GM12878 (cell line): ENCODE measurements around the gene JOSD2. TPM values are rescaled to one million over a fixed set of nuclear protein-coding genes. Genes with fewer than 3 reads are reported as not detected.

Experiments
- ATAC-seq: fragments of 200-7000 bp; cut with Tn5 transposase; 3 replicates; pipeline ENCODE4 v1.9.1; 2020; ENCODE audit warnings: mild to moderate bottlenecking, moderate library complexity
- BruUV-seq: library from RNA; stranded (reverse); fragments of 400-500 nt; replicated peaks from 2 replicates; lab custom pipeline; 2021; lab: Mats Ljungman, UMichigan
- CTCF ChIA-PET: fragments of 300-600 bp; sonication (Branson Sonifier 250); formaldehyde crosslinking; extraction: SDS; loops from one replicate; lab custom pipeline; 2021; ENCODE audit warnings: inconsistent platforms; lab: Yijun Ruan, JAX
- POLR2A ChIA-PET: fragments of 350-600 bp; formaldehyde crosslinking; extraction: SDS; loops from one replicate; lab custom pipeline; 2021; ENCODE audit warnings: inconsistent platforms; lab: Charles Lee
- RAD21 ChIA-PET: fragments of 300-600 bp; sonication (Branson Sonifier 250); formaldehyde crosslinking; loops from one replicate; lab custom pipeline; 2023; ENCODE audit warnings: antibody characterized with exemption; ENCODE audit not compliant: unreplicated experiment; lab: Charles Lee
- SMC1A ChIA-PET: fragments of 300-600 bp; sonication (Branson Sonifier 250); formaldehyde crosslinking; loops from one replicate; lab custom pipeline; 2023; ENCODE audit not compliant: unreplicated experiment, uncharacterized antibody; lab: Charles Lee
- DNase-seq: peaks from one replicate; pipeline ENCODE4 v3.0.0-alpha.2; 2011; ENCODE audit warnings: low read depth, low spot score
- FAIRE-seq: peaks from 3 replicates; lab custom pipeline; 2011; peaks lifted over from hg19 to GRCh38; lab: Jason Lieb, UNC
- H2AFZ ChIP-seq: 2 replicates; pipeline ENCODE4 v1.6.0; 2011; ENCODE audit warnings: low read depth, low read length, control low read depth; ENCODE audit not compliant: control insufficient read depth
- H3K27ac ChIP-seq: 2 replicates; pipeline ENCODE4 v1.5.1; 2011; ENCODE audit warnings: control low read depth; ENCODE audit not compliant: control insufficient read depth, insufficient read depth
- H3K27me3 ChIP-seq, 2 experiments: replicated peaks in 1 of 2; 2 replicates each; pipeline versions ENCODE4 v1.6.0 to v1.6.1; 2011; ENCODE audit warnings: low read length in 1 of 2; ENCODE audit not compliant: control insufficient read depth in 2 of 2, insufficient read depth in 2 of 2
- H3K36me3 ChIP-seq, 2 experiments: 2 replicates each; pipeline ENCODE4 v1.5.1; 2011; ENCODE audit warnings: low read length in 1 of 2; ENCODE audit not compliant: control insufficient read depth in 2 of 2, insufficient read depth in 2 of 2
- H3K4me1 ChIP-seq: 2 replicates; pipeline ENCODE4 v1.6.1; 2011; ENCODE audit warnings: mild to moderate bottlenecking, low read length, moderate library complexity, mixed read lengths; ENCODE audit not compliant: control insufficient read depth, insufficient read depth
- H3K4me2 ChIP-seq: 2 replicates; pipeline ENCODE4 v1.6.0; 2011; ENCODE audit warnings: control low read depth; ENCODE audit not compliant: control insufficient read depth, insufficient read depth
- H3K4me3 ChIP-seq: fragments of 200-600 bp; sonication (generic); 2 replicates; pipeline ENCODE4 v1.5.1; 2016
- H3K79me2 ChIP-seq: 2 replicates; pipeline ENCODE4 v1.6.0; 2011; ENCODE audit warnings: low read length; ENCODE audit not compliant: control insufficient read depth, insufficient read depth
- H3K9ac ChIP-seq: 2 replicates; pipeline ENCODE4 v1.8.0; 2011; ENCODE audit warnings: low read length, control low read depth, mixed read lengths; ENCODE audit not compliant: control insufficient read depth, insufficient read depth
- H3K9me3 ChIP-seq: replicated peaks from 3 replicates; pipeline ENCODE4 v1.5.1; 2011; ENCODE audit warnings: mild to moderate bottlenecking, low read length; ENCODE audit not compliant: control insufficient read depth, insufficient read depth
- H4K20me1 ChIP-seq: 2 replicates; pipeline ENCODE4 v1.6.0; 2011; ENCODE audit not compliant: control insufficient read depth, insufficient read depth
- BCL3 ChIP-seq: IDR thresholded peaks from 2 replicates; pipeline ENCODE4 v1.6.1; 2011; ENCODE audit warnings: borderline replicate concordance, low read depth, mild to moderate bottlenecking, moderate library complexity, low read length; ENCODE audit not compliant: insufficient read depth, poor library complexity, severe bottlenecking
- FOS ChIP-seq: IDR thresholded peaks from 3 replicates; pipeline ENCODE4 v1.6.1; 2011; ENCODE audit warnings: borderline replicate concordance; ENCODE audit not compliant: insufficient read length; ENCODE audit errors: extremely low read depth
- IRF5 ChIP-seq: fragments of 450-650 bp; IDR thresholded peaks from 2 replicates; pipeline ENCODE4 v1.6.1; 2017; ENCODE audit warnings: borderline replicate concordance
- RBBP5 ChIP-seq: fragments of 200-600 bp; sonication (generic); conservative IDR thresholded peaks from 2 replicates; pipeline ENCODE4 v1.6.1; 2016
- YBX1 ChIP-seq: fragments of 450-650 bp; IDR thresholded peaks from 2 replicates; pipeline ENCODE4 v1.6.1; 2016; ENCODE audit warnings: antibody characterized with exemption
- WGBS: methylation state at CpG from one replicate; pipeline ENCODE4 v1.1.6; 2016; ENCODE audit warnings: low lambda C conversion rate; ENCODE audit not compliant: insufficient replicate concordance, insufficient coverage; ENCODE audit errors: missing lambda C conversion rate; 5-methylcytosine and 5-hydroxymethylcytosine counted together
- in situ Hi-C: fragments of 300-500 bp; cut with MboI; formaldehyde crosslinking; loops from 9 replicates; pipeline ENCODE4 v1.14.3; 2018; ENCODE audit warnings: mixed read lengths
- intact Hi-C: fragments of 100-400 bp; cut with micrococcal nuclease; formaldehyde crosslinking; loops from one replicate; pipeline ENCODE4 v1.14.2; 2022; ENCODE audit not compliant: unreplicated experiment
- polyA plus RNA-seq, 11 experiments: library from polyadenylated mRNA; depleted of rRNA in 4 of 11; unstranded in 6 of 11; stranded (reverse) in 5 of 11; fragments of >200 nt; fragmentation: Nextera tagmentation in 4 of 11; fragmentation: Illumina TruSeq in 1 of 11; extraction: Ambion mirVana in 4 of 11; extraction: Trizol in 1 of 11; gene quantifications; 1 replicate in 1 of 11; 2 replicates in 10 of 11; pipeline versions ENCODE4 v1.2.1 to v1.2.3, GENCODE V29; 2011 to 2016; ENCODE audit warnings: inconsistent platforms in 2 of 11, missing spikeins in 2 of 11, low read depth in 1 of 11
- total RNA-seq, 4 experiments: library from RNA; depleted of rRNA in 3 of 4; stranded (reverse); fragments of >200 nt in 3 of 4; fragmentation: Illumina TruSeq in 1 of 4; extraction: Trizol in 1 of 4; gene quantifications; 2 replicates each; pipeline versions ENCODE4 v1.2.1 to v1.2.3, GENCODE V29; 2013 to 2021

JOSD2 gene
- total and polyA plus RNA-seq, 10 of the 15 experiments (the other 5 are each of a cell fraction or from before 2014, with no cell fraction given) = 0.91 to 26.7 (median 13.0) TPM

GRCh38 chr19:50457300-50457699 is 53.7 kb downstream of the JOSD2 start:
- no TSS peak for BruUV-seq
- Histone ChIP-seq H3K36me3 (no peaks in the 10 kb centered on the region), H3K9me3 (no peaks in the 10 kb centered on the region), H3K79me2 (no peaks in the 10 kb centered on the region)
- ATAC-seq = no peak
- ChIA-PET CTCF (interaction anchor here (0.8 kb wide), 1 partner anchor 89 kb away, joined by 5 read pairs; no protein-coding TSS in a partner anchor), SMC1A (interaction anchor here (1.1 kb wide), 1 partner anchor 37 kb away, joined by 3 read pairs; no protein-coding TSS in a partner anchor)
- no peak for TF ChIP-seq IRF5
- no peak for TF ChIP-seq RBBP5
- TF ChIP-seq FOS = no peak
- no peak for TF ChIP-seq BCL3
- no peak for TF ChIP-seq YBX1
- TF ChIP-seq, all 136 proteins: peak for 0
- Histone ChIP-seq H3K4me1 (peaks cover 20% of the 10 kb centered on the region), H3K27me3 (no peaks in the 10 kb centered on the region), H3K9ac (no peak overlapping the region), H3K4me2 (no peak overlapping the region), H3K4me3 (no peak overlapping the region), H2AFZ (no peak overlapping the region), H3K27ac (no peak overlapping the region), H4K20me1 (no peaks in the 10 kb centered on the region)
- WGBS = 53% methylated on average over 5 of the region's 5 CpGs
- in situ Hi-C loops (no loop called here), intact Hi-C loops (no loop called here)
- ChIA-PET RAD21 (no interaction called here), POLR2A (interaction anchor here (0.5 kb wide), 1 partner anchor 204 kb away, joined by 4 read pairs; no protein-coding TSS in a partner anchor)
- no peak for DNase-seq
- no peak for FAIRE-seq

Other genes with a start within 250 kb of the JOSD2 start
Only the 7 nearest of the 14 such genes appear.
- gene POLD1, start 126.8 kb downstream of the JOSD2 start, total RNA-seq (2014; rRNA removed) = 121 and 141 TPM in 2 replicates
- 28.6 and 31.8 TPM in 2 replicates for gene POLD1, start 126.8 kb downstream of the JOSD2 start, total RNA-seq (2014; rRNA removed; fragmentation: Illumina TruSeq; extraction: Trizol)
- 146 and 165 TPM in 2 replicates for gene POLD1, start 126.8 kb downstream of the JOSD2 start, total RNA-seq (2021)
- gene POLD1, start 126.8 kb downstream of the JOSD2 start, polyA plus RNA-seq (2011; rRNA removed) = 10.4 and 25.7 TPM in 2 replicates
- gene POLD1, start 126.8 kb downstream of the JOSD2 start, polyA plus RNA-seq (2014; fragmentation: Illumina TruSeq; extraction: Trizol) = 1.9 and 18.1 TPM in 2 replicates
- 1 to 10 TPM in 1 of 2 experiments, under 1 TPM in 1; 0.76 to 6.5 TPM for gene POLD1, start 126.8 kb downstream of the JOSD2 start, polyA plus RNA-seq (2014; fragmentation: Nextera tagmentation; extraction: Ambion mirVana)
- gene POLD1, start 126.8 kb downstream of the JOSD2 start, polyA plus RNA-seq (2014; rRNA removed) = 95.1 and 110 TPM in 2 replicates
- gene POLD1, start 126.8 kb downstream of the JOSD2 start, polyA plus RNA-seq (2016; fragmentation: Nextera tagmentation; extraction: Ambion mirVana) = 100 to 1,000 TPM; 111 to 118 TPM
- 106 and 123 TPM in 2 replicates for gene SPIB, start 92.3 kb downstream of the JOSD2 start, total RNA-seq (2014; rRNA removed)
- 28.3 and 30.4 TPM in 2 replicates for gene SPIB, start 92.3 kb downstream of the JOSD2 start, total RNA-seq (2014; rRNA removed; fragmentation: Illumina TruSeq; extraction: Trizol)
- gene SPIB, start 92.3 kb downstream of the JOSD2 start, total RNA-seq (2021) = 85.0 and 90.7 TPM in 2 replicates
- gene SPIB, start 92.3 kb downstream of the JOSD2 start, polyA plus RNA-seq (2011; rRNA removed) = 22.6 and 58.4 TPM in 2 replicates
- gene SPIB, start 92.3 kb downstream of the JOSD2 start, polyA plus RNA-seq (2014; fragmentation: Illumina TruSeq; extraction: Trizol) = 22.0 and 34.8 TPM in 2 replicates
- gene SPIB, start 92.3 kb downstream of the JOSD2 start, polyA plus RNA-seq (2014; fragmentation: Nextera tagmentation; extraction: Ambion mirVana) = 10 to 100 TPM in 1 of 2 experiments, 1 to 10 TPM in 1; 3.5 to 14.0 TPM
- gene SPIB, start 92.3 kb downstream of the JOSD2 start, polyA plus RNA-seq (2014; rRNA removed) = 89.3 and 90.4 TPM in 2 replicates
- 10 to 100 TPM; 53.6 to 60.2 TPM for gene SPIB, start 92.3 kb downstream of the JOSD2 start, polyA plus RNA-seq (2016; fragmentation: Nextera tagmentation; extraction: Ambion mirVana)
- gene MYBPC2, start 78.3 kb downstream of the JOSD2 start, total RNA-seq (2014; rRNA removed) = 0.49 and 0.51 TPM in 2 replicates
- gene MYBPC2, start 78.3 kb downstream of the JOSD2 start, total RNA-seq (2014; rRNA removed; fragmentation: Illumina TruSeq; extraction: Trizol) = 0.37 and 0.67 TPM in 2 replicates
- gene MYBPC2, start 78.3 kb downstream of the JOSD2 start, total RNA-seq (2021) = 0.90 and 1.4 TPM in 2 replicates
- gene MYBPC2, start 78.3 kb downstream of the JOSD2 start, polyA plus RNA-seq (2011; rRNA removed) = 0.06 and 0.15 TPM in 2 replicates
- 0.56 and 0.73 TPM in 2 replicates for gene MYBPC2, start 78.3 kb downstream of the JOSD2 start, polyA plus RNA-seq (2014; fragmentation: Illumina TruSeq; extraction: Trizol)
- under 1 TPM; 0.09 to 0.10 TPM for gene MYBPC2, start 78.3 kb downstream of the JOSD2 start, polyA plus RNA-seq (2014; fragmentation: Nextera tagmentation; extraction: Ambion mirVana)
- 0.65 and 0.72 TPM in 2 replicates for gene MYBPC2, start 78.3 kb downstream of the JOSD2 start, polyA plus RNA-seq (2014; rRNA removed)
- 1 to 10 TPM; 1.9 to 2.6 TPM for gene MYBPC2, start 78.3 kb downstream of the JOSD2 start, polyA plus RNA-seq (2016; fragmentation: Nextera tagmentation; extraction: Ambion mirVana)
- 62.4 and 66.3 TPM in 2 replicates for gene EMC10, start 34.7 kb downstream of the JOSD2 start, total RNA-seq (2014; rRNA removed)
- gene EMC10, start 34.7 kb downstream of the JOSD2 start, total RNA-seq (2014; rRNA removed; fragmentation: Illumina TruSeq; extraction: Trizol) = 24.2 and 26.3 TPM in 2 replicates
- 76.2 and 77.3 TPM in 2 replicates for gene EMC10, start 34.7 kb downstream of the JOSD2 start, total RNA-seq (2021)
- 13.8 and 22.4 TPM in 2 replicates for gene EMC10, start 34.7 kb downstream of the JOSD2 start, polyA plus RNA-seq (2011; rRNA removed)
- gene EMC10, start 34.7 kb downstream of the JOSD2 start, polyA plus RNA-seq (2014; fragmentation: Illumina TruSeq; extraction: Trizol) = 3.5 and 18.2 TPM in 2 replicates
- 1 to 10 TPM; 2.5 to 5.5 TPM for gene EMC10, start 34.7 kb downstream of the JOSD2 start, polyA plus RNA-seq (2014; fragmentation: Nextera tagmentation; extraction: Ambion mirVana)
- 61.0 and 69.1 TPM in 2 replicates for gene EMC10, start 34.7 kb downstream of the JOSD2 start, polyA plus RNA-seq (2014; rRNA removed)
- 1 to 10 TPM; 6.8 to 8.9 TPM for gene EMC10, start 34.7 kb downstream of the JOSD2 start, polyA plus RNA-seq (2016; fragmentation: Nextera tagmentation; extraction: Ambion mirVana)
- 0.22 TPM in 1 of 2 replicates, not detected in the other for gene GARIN5A, start 34.3 kb downstream of the JOSD2 start, total RNA-seq (2014; rRNA removed)
- not detected in 2 replicates for gene GARIN5A, start 34.3 kb downstream of the JOSD2 start, total RNA-seq (2014; rRNA removed; fragmentation: Illumina TruSeq; extraction: Trizol)
- gene GARIN5A, start 34.3 kb downstream of the JOSD2 start, total RNA-seq (2021) = 0.37 TPM in 1 of 2 replicates, not detected in the other
- 0.22 TPM in 1 of 2 replicates, not detected in the other for gene GARIN5A, start 34.3 kb downstream of the JOSD2 start, polyA plus RNA-seq (2011; rRNA removed)
- gene GARIN5A, start 34.3 kb downstream of the JOSD2 start, polyA plus RNA-seq (2014; fragmentation: Illumina TruSeq; extraction: Trizol) = not detected in 2 replicates
- under 1 TPM in 1 of 2 experiments, not detected in 1; 0.18 TPM for gene GARIN5A, start 34.3 kb downstream of the JOSD2 start, polyA plus RNA-seq (2014; fragmentation: Nextera tagmentation; extraction: Ambion mirVana)
- 0.53 TPM in 1 of 2 replicates, not detected in the other for gene GARIN5A, start 34.3 kb downstream of the JOSD2 start, polyA plus RNA-seq (2014; rRNA removed)
- 1 to 10 TPM in 1 of 2 experiments, under 1 TPM in 1; 0.25 to 1.2 TPM for gene GARIN5A, start 34.3 kb downstream of the JOSD2 start, polyA plus RNA-seq (2016; fragmentation: Nextera tagmentation; extraction: Ambion mirVana)
- not detected in 2 replicates for gene ASPDH, start 2.7 kb upstream of the JOSD2 start, total RNA-seq (2014; rRNA removed)
- not detected in 2 replicates for gene ASPDH, start 2.7 kb upstream of the JOSD2 start, total RNA-seq (2014; rRNA removed; fragmentation: Illumina TruSeq; extraction: Trizol)
- gene ASPDH, start 2.7 kb upstream of the JOSD2 start, total RNA-seq (2021) = not detected in 2 replicates
- gene ASPDH, start 2.7 kb upstream of the JOSD2 start, polyA plus RNA-seq (2011; rRNA removed) = not detected in 2 replicates
- not detected in 2 replicates for gene ASPDH, start 2.7 kb upstream of the JOSD2 start, polyA plus RNA-seq (2014; fragmentation: Illumina TruSeq; extraction: Trizol)
- gene ASPDH, start 2.7 kb upstream of the JOSD2 start, polyA plus RNA-seq (2014; fragmentation: Nextera tagmentation; extraction: Ambion mirVana) = not detected
- not detected in 2 replicates for gene ASPDH, start 2.7 kb upstream of the JOSD2 start, polyA plus RNA-seq (2014; rRNA removed)
- gene ASPDH, start 2.7 kb upstream of the JOSD2 start, polyA plus RNA-seq (2016; fragmentation: Nextera tagmentation; extraction: Ambion mirVana) = not detected
- gene LRRC4B, start 57.2 kb upstream of the JOSD2 start, total RNA-seq (2014; rRNA removed) = not detected in 2 replicates
- gene LRRC4B, start 57.2 kb upstream of the JOSD2 start, total RNA-seq (2014; rRNA removed; fragmentation: Illumina TruSeq; extraction: Trizol) = not detected in 2 replicates
- not detected in 2 replicates for gene LRRC4B, start 57.2 kb upstream of the JOSD2 start, total RNA-seq (2021)
- 0.14 TPM in 1 of 2 replicates, not detected in the other for gene LRRC4B, start 57.2 kb upstream of the JOSD2 start, polyA plus RNA-seq (2011; rRNA removed)
- gene LRRC4B, start 57.2 kb upstream of the JOSD2 start, polyA plus RNA-seq (2014; fragmentation: Illumina TruSeq; extraction: Trizol) = not detected in 2 replicates
- not detected for gene LRRC4B, start 57.2 kb upstream of the JOSD2 start, polyA plus RNA-seq (2014; fragmentation: Nextera tagmentation; extraction: Ambion mirVana)
- gene LRRC4B, start 57.2 kb upstream of the JOSD2 start, polyA plus RNA-seq (2014; rRNA removed) = not detected in 2 replicates
- not detected for gene LRRC4B, start 57.2 kb upstream of the JOSD2 start, polyA plus RNA-seq (2016; fragmentation: Nextera tagmentation; extraction: Ambion mirVana)